Stimulated activated CD8-positive, alpha-beta memory T cell treated with anti-CD3 and anti-CD28 coated beads, Interleukin-2, amount 100 ng/mL, for 48 hours (primary cell): ENCODE data around the gene CTBP2.
"Not testable (repeated sequence)": the region's sequence is repeated elsewhere in the genome, so short reads cannot be mapped to it uniquely, and the experiment has no call there.

Source experiments
- DNase-seq, 2 donors: peaks; one replicate each; pipeline ENCODE4 v3.0.0-alpha.2; 2020; ENCODE audit warnings: low read depth in 2 of 2

The CTBP2 gene

GRCh38 chr10:125087191-125087896 lies 73.0 kb downstream of the CTBP2 start:
- no peak for DNase-seq

- DNase-seq, result no peak
Measured at GRCh38 chr10:125086691-125087090, 73.7 kb downstream of the CTBP2 start.

- no peak for DNase-seq
Measured at GRCh38 chr10:125085258-125086054, 74.9 kb downstream of the CTBP2 start.

- no peak for DNase-seq
Measured at GRCh38 chr10:125084614-125085257, 75.6 kb downstream of the CTBP2 start.

- no peak for DNase-seq
Measured at GRCh38 chr10:125084191-125084613, 76.2 kb downstream of the CTBP2 start.

GRCh38 chr10:125083576-125083920 lies 76.8 kb downstream of the CTBP2 start:
- no peak for DNase-seq

- DNase-seq, result no peak
Measured at GRCh38 chr10:125082881-125083575, 77.3 kb downstream of the CTBP2 start.

GRCh38 chr10:125082471-125082870 lies 77.9 kb downstream of the CTBP2 start:
- DNase-seq, result not testable (repeated sequence)

GRCh38 chr10:125081931-125082330 lies 78.4 kb downstream of the CTBP2 start:
- no peak for DNase-seq

GRCh38 chr10:125080984-125081383 lies 79.4 kb downstream of the CTBP2 start:
- no peak for DNase-seq

GRCh38 chr10:125080296-125080695 lies 80.1 kb downstream of the CTBP2 start:
- no peak for DNase-seq

- no peak for DNase-seq
Measured at GRCh38 chr10:125079091-125079600, 81.2 kb downstream of the CTBP2 start.

GRCh38 chr10:125076891-125077541 lies 83.3 kb downstream of the CTBP2 start:
- DNase-seq, result no peak

GRCh38 chr10:125076121-125076825 lies 84.1 kb downstream of the CTBP2 start:
- no peak for DNase-seq

GRCh38 chr10:125073996-125074395 lies 86.4 kb downstream of the CTBP2 start:
- no peak for DNase-seq

GRCh38 chr10:125072794-125073193 lies 87.6 kb downstream of the CTBP2 start:
- no peak for DNase-seq

- DNase-seq, result no peak
Measured at GRCh38 chr10:125071008-125071407, 89.4 kb downstream of the CTBP2 start.

GRCh38 chr10:125068406-125068805 lies 92.0 kb downstream of the CTBP2 start:
- DNase-seq, result no peak

GRCh38 chr10:125067764-125068163 lies 92.6 kb downstream of the CTBP2 start:
- DNase-seq, result no peak

GRCh38 chr10:125066764-125067450 lies 93.5 kb downstream of the CTBP2 start:
- no peak for DNase-seq
